Measurements from ENCODE around the gene PMF1. TPM values are rescaled to one million over a fixed set of nuclear protein-coding genes. Genes with fewer than 3 reads are reported as not detected.

Gene PMF1
- total RNA-seq (10 to 100 TPM; 24.7 to 41.5 TPM), polyA plus RNA-seq (10 to 100 TPM; 32.4 to 63.5 TPM)

- H3K9ac ChIP-seq (ENCODE audit: low read depth in 1 of 2, low read length in 2 of 2) = peak within 1 kb of the TSS; percentile 92 to 95
- peaks cover 3 to 28% (median 19%) of the 10 kb centered on the region in 4 donors for H3K36me3 ChIP-seq (ENCODE audit: control insufficient read depth in 4 of 4, insufficient read depth in 3 of 4, low read depth in 1 of 4, low read length in 3 of 4)
- peaks cover 4 to 34% (median 23%) of the 10 kb centered on the region in 4 donors for H3K4me1 ChIP-seq (ENCODE audit: control insufficient read depth in 4 of 4, insufficient read depth in 4 of 4, low read length in 3 of 4)
- no peaks in the 10 kb centered on the region for H3K27me3 ChIP-seq (ENCODE audit: control insufficient read depth in 4 of 4, insufficient read depth in 4 of 4, low read length in 3 of 4)
- peak within 1 kb of the TSS; percentile 96 to 99 for H3K27ac ChIP-seq (ENCODE audit: low read depth in 1 of 2, low read length in 2 of 2)
- H3K4me3 ChIP-seq (ENCODE audit: low read depth in 1 of 3, low read length in 3 of 3) = peak within 1 kb of the TSS; percentile 72 to 99 (median 79)
- WGBS = under 1% methylated on average over 61 of the region's 61 CpGs
- H3K9me3 ChIP-seq (ENCODE audit: control insufficient read depth in 4 of 4, low read length in 3 of 4) = no peaks in the 10 kb centered on the region
- TF ChIP-seq NR2F2 (IDR thresholded peaks at IDR 0.05) = no peak
- peak; percentile 99 for TF ChIP-seq ZBTB33 (IDR thresholded peaks at IDR 0.05)
- peak; percentile 34 to 36 for TF ChIP-seq RXRA (IDR thresholded peaks at IDR 0.05)
- TF ChIP-seq GABPA (IDR thresholded peaks at IDR 0.05 in 1 of 2, conservative IDR thresholded peaks at IDR 0.05 in 1 of 2) = no peak
- TF ChIP-seq RAD21 (IDR thresholded peaks at IDR 0.05) = peak; percentile 28
- TF ChIP-seq YY1 (IDR thresholded peaks at IDR 0.05) = peak; percentile 99
- peak; percentile 90 for TF ChIP-seq SP1 (IDR thresholded peaks at IDR 0.05)
- peak; percentile 86 for TF ChIP-seq TAF1 (conservative IDR thresholded peaks at IDR 0.05)
- TF ChIP-seq JUND (IDR thresholded peaks at IDR 0.05) = no peak
- TF ChIP-seq ATF3 (IDR thresholded peaks at IDR 0.05) = peak; percentile 2
- peak; percentile 14 for TF ChIP-seq MAX (IDR thresholded peaks at IDR 0.05)
- TF ChIP-seq HNF4G (IDR thresholded peaks at IDR 0.05) = no peak
- peak; percentile 91 to 96 for TF ChIP-seq EGR1 (IDR thresholded peaks at IDR 0.05; ENCODE audit: low read depth in 2 of 2)
- TF ChIP-seq HNF4A (conservative IDR thresholded peaks at IDR 0.05) = no peak
- peak; percentile 82 for TF ChIP-seq REST (IDR thresholded peaks at IDR 0.05)
- no peak for TF ChIP-seq CTCF (IDR thresholded peaks at IDR 0.05; ENCODE audit: low read depth, low read length, missing input control)
- peak; percentile 42 for TF ChIP-seq FOXA1 (IDR thresholded peaks at IDR 0.05)
- TF ChIP-seq FOXA2 (IDR thresholded peaks at IDR 0.05) = no peak
- DNase-seq (ENCODE audit: low spot score) = peak; percentile 95
These were observed at the start of gene PMF1 for GRCh38 chr1:156212833-156213643. PMF1 (plus strand) TSS chr1:156213007; CDS start chr1:156213016, 9 bp downstream.

Measured in liver (tissue), 9 donors.